ENCODE results near the gene TFAP2D. TPM values are rescaled to one million over a fixed set of nuclear protein-coding genes. Genes with fewer than 3 reads are reported as not detected.

The TFAP2D gene
- total and polyA plus RNA-seq, 3 experiments from 2014 or later: 0.16 TPM; not detected in 2

GRCh38 chr6:50714487-50715379 is 1.4 kb downstream of the TFAP2D start:
- no peak overlapping the region for H3K4me3 Mint-ChIP-seq
- H3K27me3 Mint-ChIP-seq: peaks cover 33 to 37% of the 10 kb centered on the region in 2 donors
- H3K9me3 Mint-ChIP-seq: peaks cover 0 to 26% (median 11%) of the 10 kb centered on the region in 5 donors
- no peak for DNase-seq
- no peak overlapping the region for H3K4me3 ChIP-seq (ENCODE audit: low read length)
- no peaks in the 10 kb centered on the region for H3K36me3 ChIP-seq (ENCODE audit: insufficient read depth, low read length)
- H3K36me3 Mint-ChIP-seq: no peaks in the 10 kb centered on the region
- CTCF ChIA-PET: no interaction called here
- no peaks in the 10 kb centered on the region for H3K4me1 ChIP-seq (ENCODE audit: insufficient read depth, low read length)
- POLR2A ChIA-PET: no interaction called here
- no peaks in the 10 kb centered on the region for H3K4me1 Mint-ChIP-seq
- no peak overlapping the region for H3K27ac ChIP-seq (ENCODE audit: low read depth, low read length)
- no peaks in the 10 kb centered on the region for H3K27me3 ChIP-seq (ENCODE audit: insufficient read depth, low read length, poor library complexity, severe bottlenecking)
- no peak overlapping the region for H3K27ac Mint-ChIP-seq
- H3K9me3 ChIP-seq (ENCODE audit: low read length): no peaks in the 10 kb centered on the region

GRCh38 chr6:50716899-50717509 is 3.7 kb downstream of the TFAP2D start:
- peaks cover 31 to 40% of the 10 kb centered on the region in 2 donors for H3K27me3 Mint-ChIP-seq
- no peaks in the 10 kb centered on the region for H3K36me3 Mint-ChIP-seq
- no peak overlapping the region for H3K27ac Mint-ChIP-seq
- DNase-seq: no peak
- Histone ChIP-seq H3K4me1 (ENCODE audit: insufficient read depth, low read length) (no peaks in the 10 kb centered on the region), H3K27ac (ENCODE audit: low read depth, low read length) (no peak overlapping the region), H3K36me3 (ENCODE audit: insufficient read depth, low read length) (no peaks in the 10 kb centered on the region), H3K27me3 (ENCODE audit: insufficient read depth, low read length, poor library complexity, severe bottlenecking) (no peaks in the 10 kb centered on the region), H3K4me3 (ENCODE audit: low read length) (no peak overlapping the region), H3K9me3 (ENCODE audit: low read length) (no peaks in the 10 kb centered on the region)
- H3K9me3 Mint-ChIP-seq: peaks cover 0 to 29% (median 15%) of the 10 kb centered on the region in 5 donors
- POLR2A ChIA-PET: no interaction called here
- H3K4me3 Mint-ChIP-seq: no peak overlapping the region
- CTCF ChIA-PET: no interaction called here
- H3K4me1 Mint-ChIP-seq: no peaks in the 10 kb centered on the region

DNA sequence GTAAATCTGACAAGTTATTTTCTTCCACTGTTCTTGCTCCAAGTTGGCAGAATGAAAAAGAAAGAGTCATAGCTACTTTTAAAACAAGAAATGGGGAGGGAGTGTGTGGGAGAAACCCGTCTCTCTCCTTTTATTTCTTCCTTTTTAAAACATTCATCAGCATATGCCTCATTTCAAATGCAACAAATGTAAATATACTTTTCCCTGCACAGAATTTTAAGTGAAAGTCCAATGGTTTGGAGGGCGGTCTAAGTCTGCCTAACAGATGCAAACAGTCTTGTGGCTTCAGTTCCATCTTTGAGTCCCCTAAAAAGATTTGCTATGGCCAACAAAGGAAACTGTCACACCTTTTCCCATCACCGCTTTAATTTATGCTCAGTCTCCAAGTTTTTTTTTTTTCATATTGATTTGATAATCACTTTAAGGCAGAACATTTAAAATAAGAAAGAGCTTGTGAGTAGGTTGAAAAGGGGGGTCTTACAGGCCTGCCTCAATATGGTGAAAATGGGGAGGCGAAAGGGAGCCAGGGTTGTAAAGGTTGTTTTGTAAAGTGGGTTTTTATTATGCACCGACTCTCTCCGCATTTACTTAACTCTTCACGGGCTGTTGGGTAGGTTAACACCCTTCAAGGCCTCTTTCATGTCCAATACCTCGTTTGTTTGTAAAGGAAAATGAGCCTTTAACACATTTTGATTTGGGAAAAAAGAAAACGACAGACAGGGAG is 4.6 kb downstream of the TFAP2D start:
- Histone ChIP-seq H3K27ac (ENCODE audit: low read depth, low read length) (no peak overlapping the region), H3K27me3 (ENCODE audit: insufficient read depth, low read length, poor library complexity, severe bottlenecking) (no peaks in the 10 kb centered on the region), H3K4me1 (ENCODE audit: insufficient read depth, low read length) (no peaks in the 10 kb centered on the region), H3K9me3 (ENCODE audit: low read length) (no peaks in the 10 kb centered on the region), H3K36me3 (ENCODE audit: insufficient read depth, low read length) (no peaks in the 10 kb centered on the region), H3K4me3 (ENCODE audit: low read length) (no peak overlapping the region)
- H3K4me3 Mint-ChIP-seq: no peak overlapping the region
- ChIA-PET CTCF (no interaction called here), POLR2A (no interaction called here)
- H3K27ac Mint-ChIP-seq: no peak overlapping the region
- no peaks in the 10 kb centered on the region for H3K4me1 Mint-ChIP-seq
- H3K27me3 Mint-ChIP-seq: peaks cover 31 to 44% of the 10 kb centered on the region in 2 donors
- H3K36me3 Mint-ChIP-seq: no peaks in the 10 kb centered on the region
- DNase-seq: no peak
- peaks cover 0 to 29% (median 20%) of the 10 kb centered on the region in 5 donors for H3K9me3 Mint-ChIP-seq

GRCh38 chr6:50718566-50718965 is 5.2 kb downstream of the TFAP2D start:
- peaks cover 36 to 46% of the 10 kb centered on the region in 2 donors for H3K27me3 Mint-ChIP-seq
- Histone ChIP-seq H3K4me3 (ENCODE audit: low read length) (no peak overlapping the region), H3K27me3 (ENCODE audit: insufficient read depth, low read length, poor library complexity, severe bottlenecking) (no peaks in the 10 kb centered on the region), H3K9me3 (ENCODE audit: low read length) (no peaks in the 10 kb centered on the region), H3K27ac (ENCODE audit: low read depth, low read length) (no peak overlapping the region), H3K4me1 (ENCODE audit: insufficient read depth, low read length) (no peaks in the 10 kb centered on the region), H3K36me3 (ENCODE audit: insufficient read depth, low read length) (no peaks in the 10 kb centered on the region)
- no peak overlapping the region for H3K27ac Mint-ChIP-seq
- H3K4me1 Mint-ChIP-seq: no peaks in the 10 kb centered on the region
- no peaks in the 10 kb centered on the region for H3K36me3 Mint-ChIP-seq
- no peak overlapping the region for H3K4me3 Mint-ChIP-seq
- H3K9me3 Mint-ChIP-seq: peaks cover under 1 to 36% (median 21%) of the 10 kb centered on the region in 5 donors
- CTCF ChIA-PET: no interaction called here
- POLR2A ChIA-PET: no interaction called here
- DNase-seq: no peak

DNA sequence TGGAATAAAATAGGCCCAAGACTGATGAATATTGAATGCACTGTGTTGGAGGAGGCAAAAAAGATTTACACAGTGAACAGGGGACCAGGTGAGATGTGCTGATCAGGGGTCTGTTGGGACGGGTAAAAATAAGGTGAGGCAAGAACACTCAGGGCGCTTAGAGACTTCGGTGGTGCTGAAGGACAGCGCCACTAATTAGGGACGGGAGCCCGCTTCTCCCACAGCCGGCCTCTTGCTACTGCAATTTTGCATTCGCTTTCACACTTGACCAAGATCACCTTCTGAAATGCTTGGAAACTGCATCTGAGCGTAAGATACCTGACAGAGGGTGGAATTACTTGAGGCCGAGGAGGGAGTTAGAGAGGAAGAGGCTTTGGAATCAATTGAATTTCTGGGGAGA is 7.3 kb downstream of the TFAP2D start:
- H3K36me3 Mint-ChIP-seq: no peaks in the 10 kb centered on the region
- H3K4me3 Mint-ChIP-seq: no peak overlapping the region
- H3K9me3 Mint-ChIP-seq: peaks cover 12 to 42% (median 22%) of the 10 kb centered on the region in 5 donors

DNA sequence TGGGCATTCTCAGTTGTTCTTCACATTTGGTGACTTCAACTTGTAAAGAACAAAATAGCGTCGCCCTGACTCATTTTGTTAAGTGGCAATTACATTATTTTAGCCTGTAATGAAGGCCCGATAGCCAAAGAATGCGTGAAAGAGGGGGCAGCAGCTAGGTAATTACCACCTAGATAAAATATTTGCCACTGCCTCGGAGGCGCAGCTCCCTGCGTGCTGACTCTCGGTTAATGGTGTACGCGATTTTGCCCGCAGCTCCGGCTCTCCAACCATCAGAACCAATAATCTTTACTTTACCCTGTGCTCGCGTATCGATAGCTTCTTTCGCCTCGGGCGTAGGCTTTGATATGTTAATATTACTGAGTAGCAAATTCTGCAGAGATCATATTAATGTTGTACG is 8.7 kb downstream of the TFAP2D start:
- Histone ChIP-seq H3K27me3 (ENCODE audit: insufficient read depth, low read length, poor library complexity, severe bottlenecking) (no peaks in the 10 kb centered on the region), H3K4me1 (ENCODE audit: insufficient read depth, low read length) (no peaks in the 10 kb centered on the region), H3K27ac (ENCODE audit: low read depth, low read length) (no peak overlapping the region), H3K4me3 (ENCODE audit: low read length) (no peak overlapping the region), H3K36me3 (ENCODE audit: insufficient read depth, low read length) (no peaks in the 10 kb centered on the region), H3K9me3 (ENCODE audit: low read length) (no peaks in the 10 kb centered on the region)
- Mint-ChIP-seq H3K36me3 (no peaks in the 10 kb centered on the region), H3K4me1 (no peaks in the 10 kb centered on the region), H3K9me3 (peaks cover 15 to 35% (median 23%) of the 10 kb centered on the region in 5 donors), H3K4me3 (no peak overlapping the region), H3K27me3 (peaks cover 37 to 42% of the 10 kb centered on the region in 2 donors), H3K27ac (no peak overlapping the region)
- no peak for DNase-seq
- POLR2A ChIA-PET: no interaction called here
- CTCF ChIA-PET: no interaction called here

More for the DNA sequence above, 7.3 kb downstream of the TFAP2D start:
- H3K4me3 ChIP-seq (ENCODE audit: low read length): no peak overlapping the region
- H3K27me3 Mint-ChIP-seq: peaks cover 34 to 48% of the 10 kb centered on the region in 2 donors
- H3K4me1 Mint-ChIP-seq: no peaks in the 10 kb centered on the region
- no peak overlapping the region for H3K27ac Mint-ChIP-seq
- ChIA-PET CTCF (no interaction called here), POLR2A (no interaction called here)
- H3K27ac ChIP-seq (ENCODE audit: low read depth, low read length): no peak overlapping the region
- H3K9me3 ChIP-seq (ENCODE audit: low read length): no peaks in the 10 kb centered on the region
- no peaks in the 10 kb centered on the region for H3K4me1 ChIP-seq (ENCODE audit: insufficient read depth, low read length)
- H3K36me3 ChIP-seq (ENCODE audit: insufficient read depth, low read length): no peaks in the 10 kb centered on the region
- no peak for DNase-seq
- H3K27me3 ChIP-seq (ENCODE audit: insufficient read depth, low read length, poor library complexity, severe bottlenecking): no peaks in the 10 kb centered on the region

DNA sequence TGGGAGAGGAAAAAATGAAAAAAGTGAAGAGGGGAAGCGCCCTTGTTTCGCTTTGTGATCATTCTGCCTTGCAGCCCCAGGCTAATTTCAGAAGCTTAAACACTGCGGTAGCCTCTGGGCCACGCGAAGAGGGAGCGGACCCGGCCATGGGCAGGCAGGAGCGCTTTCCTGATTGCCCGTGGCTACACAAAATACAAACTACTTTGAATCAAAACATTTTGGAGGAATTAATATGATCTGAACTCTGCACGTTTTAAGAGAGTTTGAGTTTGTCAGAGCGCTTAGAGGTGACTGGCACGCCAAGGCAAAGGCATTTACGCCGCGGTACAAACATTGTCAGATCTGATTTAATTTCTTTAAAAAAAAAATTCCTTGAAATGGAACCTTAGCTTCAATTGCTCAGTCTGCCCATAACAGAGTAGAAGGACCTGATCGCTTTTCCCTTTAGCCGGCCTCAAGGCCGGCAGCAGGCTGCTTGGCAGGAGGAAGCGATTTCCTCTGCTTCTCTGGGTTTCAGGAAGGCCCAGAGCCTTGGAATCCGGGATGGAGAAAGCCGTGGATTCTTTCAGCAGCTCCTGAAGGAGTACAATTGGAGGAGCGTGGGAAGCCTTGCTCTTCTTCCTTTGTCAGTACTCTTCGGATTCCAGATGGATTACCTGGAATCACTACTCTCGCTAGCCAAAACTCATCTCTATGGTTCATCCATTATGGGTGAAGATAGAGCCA is 9.7 kb downstream of the TFAP2D start:
- CTCF ChIA-PET: no interaction called here
- H3K4me1 Mint-ChIP-seq: no peaks in the 10 kb centered on the region

More for the DNA sequence above, 9.7 kb downstream of the TFAP2D start:
- Histone ChIP-seq H3K4me1 (ENCODE audit: insufficient read depth, low read length) (no peaks in the 10 kb centered on the region), H3K27ac (ENCODE audit: low read depth, low read length) (no peak overlapping the region), H3K9me3 (ENCODE audit: low read length) (no peaks in the 10 kb centered on the region), H3K4me3 (ENCODE audit: low read length) (no peak overlapping the region), H3K27me3 (ENCODE audit: insufficient read depth, low read length, poor library complexity, severe bottlenecking) (no peaks in the 10 kb centered on the region), H3K36me3 (ENCODE audit: insufficient read depth, low read length) (no peaks in the 10 kb centered on the region)
- DNase-seq: no peak
- Mint-ChIP-seq H3K36me3 (no peaks in the 10 kb centered on the region), H3K27me3 (peaks cover 37 to 42% of the 10 kb centered on the region in 2 donors), H3K9me3 (peaks cover 15 to 32% (median 23%) of the 10 kb centered on the region in 5 donors), H3K4me3 (no peak overlapping the region), H3K27ac (no peak overlapping the region)
- POLR2A ChIA-PET: no interaction called here
